Medulla oblongata (tissue), 1 donor: ENCODE measurements around the gene PIK3R5.
A peak's percentile ranks its signal among the peaks of the same experiment; 100 is the strongest.
"Not testable (repeated sequence)": the region's sequence is repeated elsewhere in the genome, so short reads cannot be mapped to it uniquely, and the experiment has no call there.

Experiments
- DNase-seq: peaks from one replicate; pipeline ENCODE4 v3.0.0-alpha.2; 2015; ENCODE audit errors: extremely low spot score

PIK3R5 gene

DNA sequence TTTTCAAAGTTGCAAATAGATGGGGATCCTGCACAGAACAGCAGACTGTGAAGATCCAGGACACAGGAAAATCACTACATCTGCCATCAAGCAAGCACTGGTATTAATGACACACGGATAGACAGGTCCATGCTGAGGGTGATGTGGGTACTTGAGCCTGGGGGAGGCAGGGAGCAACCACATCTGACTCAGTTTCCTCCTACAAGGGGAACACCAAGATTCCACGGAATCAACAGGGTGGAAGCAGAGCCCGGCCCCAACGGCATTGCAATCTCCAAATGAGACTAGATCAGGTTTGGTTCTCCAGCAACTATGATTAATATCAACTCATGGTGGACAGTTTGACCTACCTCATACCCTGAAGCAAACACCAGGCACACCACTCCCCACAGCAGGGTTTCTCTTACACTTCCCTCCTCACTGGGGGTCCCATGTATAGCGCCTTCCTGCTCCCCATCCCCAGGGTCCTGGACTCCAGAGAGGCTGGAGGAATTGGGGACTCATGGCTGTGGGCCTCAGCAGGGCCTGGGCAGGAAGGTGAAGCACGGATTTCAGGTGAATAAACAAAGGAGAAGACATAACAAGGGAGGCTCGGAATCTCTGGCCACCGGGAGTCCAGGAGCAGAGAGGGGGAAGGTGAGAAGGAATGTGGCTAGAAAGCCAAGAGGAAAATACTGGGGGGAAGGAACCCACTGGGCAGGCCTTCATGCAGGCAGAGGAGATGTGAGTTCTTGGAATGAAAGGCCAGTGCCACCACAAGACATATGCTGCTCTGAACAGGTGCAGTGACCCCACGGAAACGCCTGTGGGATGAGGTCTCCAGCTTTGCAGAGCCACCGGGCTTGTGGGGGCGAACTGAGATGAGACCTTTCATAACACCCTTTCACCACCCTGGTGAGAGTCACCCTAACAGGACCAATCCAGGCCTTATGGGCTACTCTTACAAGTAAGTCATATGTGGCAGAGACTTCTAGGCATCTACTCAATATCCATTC, 68.6 kb downstream of the PIK3R5 start:
- no peak for DNase-seq

GRCh38 chr17:8896087-8896486, 69.4 kb downstream of the PIK3R5 start:
- DNase-seq = no peak

- peak; percentile 73 for DNase-seq
These were observed 70.6 kb downstream of the PIK3R5 start for GRCh38 chr17:8894673-8895578.

GRCh38 chr17:8894202-8894671, 71.3 kb downstream of the PIK3R5 start:
- no peak for DNase-seq

- no peak for DNase-seq
These were observed 71.8 kb downstream of the PIK3R5 start for GRCh38 chr17:8893621-8894201.

DNA sequence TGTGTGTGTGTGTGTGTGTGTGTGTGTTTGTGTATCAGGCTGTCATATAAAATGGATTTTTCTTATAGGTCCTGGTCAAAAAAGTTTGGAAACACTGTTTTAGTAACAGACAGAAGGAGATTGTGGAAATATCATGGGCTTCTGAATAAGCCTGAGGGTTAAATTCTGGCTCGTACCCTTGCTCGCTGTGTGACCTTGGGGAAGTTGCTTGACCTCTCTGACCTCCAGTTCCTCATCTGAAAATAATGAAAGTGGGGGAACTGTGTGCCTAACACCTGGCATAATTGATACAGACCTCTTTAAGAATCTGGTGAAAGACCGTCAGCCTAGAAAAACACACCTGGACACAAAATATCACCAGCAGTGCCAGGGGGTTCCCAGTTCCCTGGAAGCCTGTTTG, 72.4 kb downstream of the PIK3R5 start:
- no peak for DNase-seq

GRCh38 chr17:8892338-8892690, 73.2 kb downstream of the PIK3R5 start:
- DNase-seq = no peak

DNA sequence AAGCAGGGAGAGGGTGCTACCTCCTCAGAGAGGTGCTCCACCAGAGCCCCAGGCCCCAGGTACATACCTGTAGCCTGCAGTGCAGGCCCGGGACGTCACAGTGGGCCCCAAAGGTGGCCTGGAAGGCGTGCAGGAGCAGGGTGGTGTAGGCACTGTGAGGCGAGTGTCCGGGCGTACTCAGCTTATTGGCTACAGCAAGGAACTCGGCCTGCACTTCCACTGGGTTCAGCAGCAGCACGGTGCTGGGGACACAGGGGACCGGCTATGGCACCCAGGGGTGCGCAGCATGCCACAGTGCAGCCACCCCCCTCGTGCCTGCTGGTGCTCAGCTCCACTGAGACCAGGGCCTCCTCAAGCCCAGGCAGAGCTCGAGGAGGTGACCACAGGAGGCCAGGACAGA, 74.8 kb downstream of the PIK3R5 start:
- no peak for DNase-seq

GRCh38 chr17:8889458-8890210, 75.9 kb downstream of the PIK3R5 start:
- no peak for DNase-seq

GRCh38 chr17:8888704-8889302, 76.7 kb downstream of the PIK3R5 start:
- no peak for DNase-seq

GRCh38 chr17:8887834-8888703, 77.4 kb downstream of the PIK3R5 start:
- no peak for DNase-seq

DNA sequence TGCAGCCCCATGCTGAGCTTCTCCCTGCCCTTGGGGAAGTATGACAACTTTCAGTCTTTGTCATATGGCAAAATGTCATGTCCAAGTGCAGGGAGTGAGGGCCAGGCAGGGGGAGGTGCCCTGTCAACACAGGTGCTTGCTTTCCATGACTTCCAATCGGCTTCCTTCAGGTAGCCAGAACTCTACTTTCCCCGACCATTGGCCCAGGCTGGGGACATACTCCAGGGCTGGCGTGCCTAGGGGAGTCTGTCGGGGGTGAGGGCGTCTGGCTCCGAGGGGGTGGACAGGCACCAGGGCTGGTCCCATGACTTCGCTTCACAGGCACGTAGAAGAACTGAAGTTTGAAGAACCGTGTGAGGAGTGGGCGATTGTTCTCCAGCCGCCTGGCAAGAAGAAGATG, 78.2 kb downstream of the PIK3R5 start:
- no peak for DNase-seq

- no peak for DNase-seq
These were observed 79.4 kb downstream of the PIK3R5 start for GRCh38 chr17:8885967-8886684.

DNA sequence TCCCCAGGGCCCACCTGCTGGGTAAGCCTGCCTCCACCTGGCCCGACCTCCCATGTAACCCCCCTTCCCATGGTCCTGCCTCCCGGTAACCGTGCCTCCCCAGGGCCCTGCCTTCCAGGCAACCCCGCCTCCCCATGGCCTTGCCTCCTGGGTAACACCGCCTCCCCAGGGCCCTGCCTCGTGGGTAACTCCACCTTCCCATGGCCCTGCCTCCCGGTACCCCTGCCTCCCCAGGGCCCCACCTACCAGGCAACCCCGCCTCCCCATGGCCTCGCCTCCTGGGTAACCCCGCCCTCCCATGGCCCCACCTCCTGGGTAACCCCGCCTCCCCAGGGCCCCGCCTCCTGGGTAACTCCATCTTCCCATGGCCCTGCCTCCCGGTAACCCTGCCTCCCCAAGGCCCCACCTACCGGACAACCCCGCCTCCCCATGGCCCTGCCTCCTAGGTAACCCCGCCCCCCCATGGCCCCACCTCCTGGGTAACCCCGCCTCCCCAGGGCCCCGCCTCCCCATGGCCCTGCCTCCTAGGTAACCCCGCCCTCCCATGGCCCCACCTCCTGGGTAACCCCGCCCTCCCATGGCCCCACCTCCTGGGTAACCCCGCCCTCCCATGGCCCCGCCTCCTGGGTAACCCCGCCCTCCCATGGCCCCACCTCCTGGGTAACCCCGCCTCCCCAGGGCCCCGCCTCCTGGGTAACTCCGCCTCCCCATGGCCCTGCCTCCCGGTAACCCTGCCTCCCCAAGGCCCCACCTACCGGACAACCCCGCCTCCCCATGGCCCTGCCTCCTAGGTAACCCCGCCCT, 80.1 kb downstream of the PIK3R5 start:
- not testable (repeated sequence) for DNase-seq

DNA sequence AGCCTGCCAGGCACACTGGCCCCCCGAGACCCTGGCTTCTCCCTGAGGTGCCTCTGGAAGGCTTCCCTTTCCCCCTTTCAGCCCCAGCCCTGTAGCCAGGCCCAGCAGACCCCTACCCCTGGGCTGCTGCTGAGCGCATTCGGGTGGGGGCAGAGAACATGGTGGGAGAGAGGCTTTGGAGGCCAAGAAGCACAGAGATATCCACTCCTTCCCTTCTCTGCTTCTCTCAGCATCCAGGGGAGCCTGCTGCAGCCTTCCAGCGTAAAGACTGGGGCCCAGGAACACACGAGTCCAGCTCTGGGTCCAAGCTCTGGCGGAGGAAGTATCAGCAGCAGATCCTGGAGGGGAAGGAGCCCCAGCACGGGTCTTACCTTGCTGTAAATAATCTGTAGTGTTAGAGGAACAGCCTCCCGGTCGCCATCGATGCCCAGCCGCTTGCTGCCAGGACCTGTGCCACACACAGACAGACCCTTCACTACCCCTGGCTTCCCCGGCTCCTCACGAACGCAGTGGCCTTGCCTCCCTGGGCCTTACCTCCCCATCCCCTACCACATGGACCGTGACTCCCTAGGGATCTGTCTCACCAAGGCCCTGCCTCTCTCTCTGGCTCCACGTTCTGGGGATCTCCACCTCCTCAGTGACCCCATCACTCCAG, 81.0 kb downstream of the PIK3R5 start:
- DNase-seq = no peak

DNA sequence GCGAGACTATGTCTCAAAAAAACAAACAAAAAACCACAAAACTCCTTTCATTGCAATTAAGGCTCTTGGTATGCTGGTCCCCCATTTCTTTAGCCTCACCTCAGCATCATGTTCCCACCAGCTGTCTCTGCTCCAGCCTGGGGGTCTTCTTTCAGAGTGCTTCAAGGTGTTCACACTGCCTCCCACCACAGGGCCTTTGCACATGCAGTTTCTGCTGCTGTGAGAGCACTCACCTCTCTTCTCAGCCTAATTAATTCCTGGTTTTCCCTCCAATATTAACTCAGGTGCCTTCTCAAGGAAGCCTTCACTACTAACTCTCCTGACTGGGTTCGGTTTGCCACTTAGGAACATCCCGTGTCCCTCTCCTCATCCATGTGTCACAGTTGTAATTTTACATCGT, 82.2 kb downstream of the PIK3R5 start:
- DNase-seq = no peak

DNA sequence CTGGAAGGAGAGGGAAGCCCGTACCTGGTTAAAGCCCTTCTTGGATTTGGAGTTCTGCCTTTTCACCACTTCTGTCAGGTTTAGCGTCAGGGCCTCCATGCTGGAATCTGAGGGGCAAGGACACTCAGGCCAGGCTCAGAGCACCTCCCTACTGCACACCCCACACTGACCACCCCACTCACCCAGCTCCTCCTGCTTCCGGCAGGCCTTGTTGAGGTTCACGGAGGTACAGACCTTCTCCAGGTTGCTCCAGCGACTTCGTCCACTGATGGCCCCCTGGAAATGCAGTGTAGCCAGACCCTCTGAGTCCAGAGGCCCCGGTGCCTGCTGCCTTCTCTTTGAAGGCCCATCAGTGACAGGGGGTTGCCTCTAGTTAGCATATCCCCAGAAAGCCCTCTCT, 83.9 kb downstream of the PIK3R5 start:
- DNase-seq = no peak

GRCh38 chr17:8880466-8880865, 85.0 kb downstream of the PIK3R5 start:
- no peak for DNase-seq
